ENCODE data around the gene RNF148.
A peak's percentile ranks its signal among the peaks of the same experiment; 100 is the strongest.
"Not testable (repeated sequence)": the region's sequence is repeated elsewhere in the genome, so short reads cannot be mapped to it uniquely, and the experiment has no call there.

Gene RNF148

GRCh38 chr7:122689346-122690109 is 13.2 kb downstream of the RNF148 start:
- no peak for DNase-seq

GRCh38 chr7:122688400-122688998 is 14.2 kb downstream of the RNF148 start:
- no peak for DNase-seq

- no peak for DNase-seq
These were observed 16.3 kb downstream of the RNF148 start for GRCh38 chr7:122686360-122686878.

GRCh38 chr7:122684504-122684903 is 18.2 kb downstream of the RNF148 start:
- peak; percentile 18 for DNase-seq

GRCh38 chr7:122682815-122683550 is 19.7 kb downstream of the RNF148 start:
- no peak for DNase-seq

- not testable (repeated sequence) for DNase-seq
These were observed 21.5 kb downstream of the RNF148 start for GRCh38 chr7:122681186-122681585.

GRCh38 chr7:122679813-122680212 is 22.9 kb downstream of the RNF148 start:
- no peak for DNase-seq

GRCh38 chr7:122679269-122679709 is 23.4 kb downstream of the RNF148 start:
- peak; percentile 16 for DNase-seq

- no peak for DNase-seq
These were observed 25.6 kb downstream of the RNF148 start for GRCh38 chr7:122677149-122677548.

- peak; percentile 37 for DNase-seq
These were observed 26.3 kb downstream of the RNF148 start for GRCh38 chr7:122676466-122676865.

GRCh38 chr7:122675621-122676020 is 27.1 kb downstream of the RNF148 start:
- DNase-seq: peak; percentile 13

GRCh38 chr7:122675011-122675410 is 27.7 kb downstream of the RNF148 start:
- no peak for DNase-seq

- DNase-seq: no peak
These were observed 28.2 kb downstream of the RNF148 start for GRCh38 chr7:122674502-122674901.

- no peak for DNase-seq
These were observed 28.8 kb downstream of the RNF148 start for GRCh38 chr7:122673951-122674350.

- DNase-seq: no peak
These were observed 30.2 kb downstream of the RNF148 start for GRCh38 chr7:122672536-122672935.

- no peak for DNase-seq
These were observed 39.0 kb downstream of the RNF148 start for GRCh38 chr7:122663733-122664132.

- DNase-seq: no peak
These were observed 43.9 kb downstream of the RNF148 start for GRCh38 chr7:122658856-122659255.

- DNase-seq: no peak
These were observed 49.0 kb downstream of the RNF148 start for GRCh38 chr7:122653685-122654084.

GRCh38 chr7:122652876-122653275 is 49.8 kb downstream of the RNF148 start:
- DNase-seq: no peak
